Head of caudate nucleus (tissue), 42 donors: ENCODE measurements around the gene FAM3A.

Source experiments
- DNase-seq, 42 donors: peaks; one replicate each; pipeline versions ENCODE4 v3.0.0 to v3.0.0-alpha.2; 2020 to 2021; ENCODE audit warnings: mixed read lengths in 7 of 42
- intact Hi-C: fragments of 100-400 bp; cut with DNase I; formaldehyde crosslinking; loops from one replicate; pipeline ENCODE4 v1.15.0; 2022

FAM3A gene

DNA sequence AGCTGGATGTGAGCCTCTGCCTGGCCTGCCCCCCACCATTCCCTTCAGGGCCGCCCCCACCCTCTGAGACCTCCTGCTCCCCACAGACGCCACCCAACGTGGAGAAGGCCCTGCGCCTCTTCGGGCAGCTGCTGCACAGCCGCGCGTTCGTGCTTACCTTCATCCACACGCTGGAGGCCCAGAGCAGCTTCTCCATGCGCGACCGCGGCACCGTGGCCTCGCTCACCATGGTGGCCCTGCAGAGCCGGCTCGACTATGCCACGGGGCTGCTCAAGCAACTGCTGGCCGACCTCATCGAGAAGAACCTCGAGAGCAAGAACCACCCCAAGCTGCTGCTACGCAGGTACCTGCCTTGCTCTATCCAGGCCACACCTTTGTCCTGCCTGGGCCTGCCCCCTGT is 47.8 kb downstream of the FAM3A start:
- intact Hi-C loops, result no loop called here
- DNase-seq, result no peak

DNA sequence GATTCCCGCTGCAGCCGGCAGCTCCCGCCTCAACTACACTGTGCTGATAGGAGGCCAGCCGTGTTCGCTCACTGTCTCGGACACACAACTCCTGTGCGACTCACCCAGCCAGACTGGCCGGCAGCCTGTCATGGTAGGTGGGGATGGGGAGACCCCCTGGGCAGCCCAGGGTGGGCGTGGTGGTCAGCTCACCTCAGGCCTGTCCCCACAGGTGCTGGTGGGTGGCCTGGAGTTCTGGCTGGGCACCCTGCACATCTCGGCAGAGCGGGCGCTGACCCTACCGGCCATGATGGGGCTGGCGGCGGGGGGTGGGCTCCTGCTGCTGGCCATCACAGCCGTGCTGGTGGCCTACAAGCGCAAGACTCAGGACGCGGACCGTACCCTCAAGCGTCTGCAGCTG is 48.5 kb downstream of the FAM3A start:
- DNase-seq, result no peak
- intact Hi-C loops, result no loop called here

DNA sequence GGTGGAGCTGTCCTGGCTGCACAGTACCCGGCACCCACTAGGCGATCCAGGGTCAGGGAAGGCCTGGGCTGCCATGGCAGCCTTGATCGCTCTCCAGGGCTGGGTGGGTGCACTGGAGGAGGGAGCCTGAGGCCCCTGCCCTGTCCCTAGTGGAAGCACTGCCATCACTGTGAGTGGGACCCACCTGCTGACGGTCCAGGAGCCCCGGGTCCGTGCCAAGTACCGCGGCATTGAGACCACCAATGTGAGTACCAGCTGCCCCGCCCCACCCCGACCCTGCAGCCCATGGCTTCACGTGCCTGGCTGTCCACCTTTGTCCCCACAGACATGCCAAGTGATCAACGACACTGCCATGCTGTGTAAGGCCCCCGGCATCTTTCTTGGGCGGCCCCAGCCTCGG is 49.1 kb downstream of the FAM3A start:
- DNase-seq, result no peak
- intact Hi-C loops, result no loop called here

DNA sequence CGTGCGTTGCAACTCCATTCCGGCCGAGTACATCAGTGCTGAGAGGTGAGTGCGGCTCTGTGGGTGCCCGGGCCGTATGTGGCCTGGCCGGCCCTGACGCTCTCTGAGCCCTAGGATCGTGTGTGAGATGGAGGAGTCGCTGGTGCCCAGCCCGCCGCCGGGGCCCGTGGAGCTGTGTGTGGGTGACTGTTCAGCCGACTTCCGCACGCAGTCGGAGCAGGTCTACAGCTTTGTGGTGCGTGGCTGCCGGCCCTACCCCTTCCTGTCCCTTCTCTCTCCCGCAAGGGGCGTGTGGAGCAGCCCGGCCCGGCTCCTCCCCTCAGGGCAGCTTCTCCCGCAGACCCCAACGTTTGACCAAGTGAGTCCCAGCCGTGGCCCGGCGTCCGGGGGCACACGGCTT is 50.0 kb downstream of the FAM3A start:
- intact Hi-C loops, result no loop called here

DNA sequence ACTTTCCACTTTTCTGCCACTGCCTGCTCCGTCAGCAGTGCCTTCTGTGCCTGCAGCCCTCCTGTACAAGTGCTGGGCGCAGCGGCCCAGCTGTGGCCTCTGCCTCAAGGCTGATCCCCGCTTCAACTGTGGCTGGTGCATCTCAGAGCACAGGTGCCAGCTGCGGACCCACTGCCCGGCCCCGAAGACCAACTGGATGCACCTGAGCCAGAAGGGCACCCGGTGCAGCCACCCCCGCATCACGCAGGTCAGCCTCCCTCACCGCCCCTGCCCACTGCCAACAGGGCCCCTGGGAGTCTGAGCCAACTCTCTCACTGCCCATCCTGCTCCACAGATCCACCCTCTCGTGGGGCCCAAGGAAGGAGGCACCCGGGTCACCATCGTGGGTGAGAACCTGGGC is 50.4 kb downstream of the FAM3A start:
- DNase-seq, result no peak
- intact Hi-C loops, result no loop called here

More for the DNA sequence above, 50.0 kb downstream of the FAM3A start:
- DNase-seq, result no peak

DNA sequence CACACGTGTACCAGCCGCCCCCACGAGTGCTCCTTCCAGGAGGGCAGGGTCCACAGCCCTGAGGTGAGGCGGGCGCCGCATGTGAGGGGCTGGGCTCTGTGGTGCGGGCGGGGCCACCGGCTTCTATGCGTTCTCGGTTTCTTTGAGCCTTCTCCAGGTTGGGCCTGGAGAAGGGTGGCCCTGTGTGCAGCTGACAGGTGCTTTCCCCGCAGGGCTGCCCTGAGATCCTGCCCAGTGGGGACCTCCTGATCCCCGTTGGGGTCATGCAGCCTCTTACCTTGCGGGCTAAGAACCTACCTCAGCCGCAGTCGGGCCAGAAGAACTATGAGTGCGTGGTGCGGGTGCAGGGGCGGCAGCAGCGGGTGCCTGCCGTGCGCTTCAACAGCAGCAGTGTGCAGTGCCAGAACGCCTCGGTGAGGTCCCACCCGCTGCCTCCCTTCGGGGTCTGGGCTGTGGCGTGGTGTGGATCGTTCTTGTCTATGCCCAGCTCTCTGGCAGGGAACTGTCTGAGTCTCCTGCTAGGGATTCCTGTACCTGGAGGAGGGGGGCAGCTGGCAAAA is 51.1 kb downstream of the FAM3A start:
- peak in 1 of 42 donors; percentile 31 for DNase-seq
- intact Hi-C loops, result no loop called here

DNA sequence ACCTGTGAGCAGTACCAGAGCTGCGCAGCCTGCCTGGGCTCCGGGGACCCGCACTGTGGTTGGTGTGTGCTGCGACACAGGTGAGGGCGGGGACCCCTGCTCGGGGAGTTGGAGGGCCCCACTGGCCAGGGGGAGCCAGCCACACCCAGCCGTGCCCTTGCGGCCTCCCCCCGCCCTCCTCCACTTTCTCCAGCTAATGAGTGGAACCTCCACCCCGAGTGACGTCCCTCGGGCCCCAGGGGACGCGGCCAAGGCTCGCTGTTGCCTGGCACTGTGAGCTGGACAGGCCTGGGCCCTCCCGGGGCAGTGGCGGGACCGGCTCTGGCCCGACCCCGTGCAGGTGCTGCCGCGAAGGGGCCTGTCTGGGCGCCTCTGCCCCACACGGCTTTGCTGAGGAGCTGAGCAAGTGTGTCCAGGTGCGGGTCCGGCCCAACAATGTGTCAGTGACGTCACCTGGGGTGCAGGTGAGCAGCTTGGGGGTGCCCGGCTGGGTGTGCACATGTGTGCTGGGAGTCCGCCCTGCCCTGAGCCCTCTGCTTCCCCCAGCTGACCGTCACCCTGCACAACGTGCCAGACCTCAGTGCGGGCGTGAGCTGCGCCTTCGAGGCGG is 52.3 kb downstream of the FAM3A start:
- intact Hi-C loops, result no loop called here
- DNase-seq, result no peak

DNA sequence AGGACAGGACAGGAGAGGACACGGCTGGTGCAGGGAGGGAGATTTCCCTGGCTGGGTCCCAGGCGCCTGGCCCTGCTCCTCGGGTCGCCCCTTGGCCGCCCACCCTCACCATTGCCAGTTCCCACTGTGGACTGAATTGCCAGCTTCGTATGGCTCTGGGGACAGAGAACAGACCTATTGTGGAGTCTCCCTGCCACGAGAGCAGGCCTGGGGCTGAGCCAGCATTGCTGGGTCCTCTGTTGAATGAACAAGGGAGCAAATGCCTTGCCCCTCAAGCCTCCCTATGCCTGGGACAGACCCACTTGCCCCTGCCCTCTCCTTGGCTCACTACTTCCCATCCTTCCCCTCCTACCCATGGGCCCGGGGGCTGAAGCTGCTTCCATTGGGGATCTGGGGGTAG is 53.6 kb downstream of the FAM3A start:
- peak in 23 of 42 donors; percentile 35 to 74 (median 59) for DNase-seq

DNA sequence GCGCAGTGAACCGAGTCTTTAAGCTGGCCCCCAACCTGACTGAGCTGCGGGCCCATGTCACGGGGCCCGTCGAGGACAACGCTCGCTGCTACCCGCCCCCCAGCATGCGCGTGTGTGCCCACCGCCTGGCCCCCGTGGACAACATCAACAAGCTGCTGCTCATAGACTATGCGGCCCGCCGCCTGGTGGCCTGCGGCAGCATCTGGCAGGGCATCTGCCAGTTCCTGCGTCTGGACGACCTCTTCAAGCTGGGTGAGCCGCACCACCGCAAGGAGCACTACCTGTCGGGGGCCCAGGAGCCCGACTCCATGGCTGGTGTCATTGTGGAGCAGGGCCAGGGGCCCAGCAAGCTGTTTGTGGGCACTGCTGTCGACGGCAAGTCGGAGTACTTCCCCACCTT is 55.7 kb downstream of the FAM3A start:
- intact Hi-C loops, result no loop called here
- DNase-seq, result peak in 3 of 42 donors; percentile 19 to 53 (median 47)

More for the DNA sequence above, 53.6 kb downstream of the FAM3A start:
- intact Hi-C loops, result no loop called here

DNA sequence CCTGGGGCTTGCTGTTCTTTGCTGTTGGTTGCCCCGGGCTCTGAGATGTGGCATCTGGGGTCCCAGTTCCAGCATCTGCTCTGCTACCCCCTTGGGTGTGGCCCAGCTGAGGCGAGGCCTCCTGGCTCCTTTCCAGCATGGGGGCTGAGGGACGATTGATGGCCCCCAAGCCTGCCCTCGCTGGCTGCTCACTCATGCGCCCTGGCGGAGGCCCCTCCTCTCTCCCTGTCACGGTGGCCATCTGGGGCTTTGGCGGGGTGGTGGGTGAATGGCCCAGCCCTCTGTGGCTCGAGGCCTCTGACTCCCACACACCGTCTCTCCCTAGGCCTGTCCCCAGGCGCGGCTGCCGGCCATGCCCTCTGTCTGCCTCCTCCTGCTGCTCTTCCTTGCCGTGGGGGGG is 56.2 kb downstream of the FAM3A start:
- intact Hi-C loops, result no loop called here
- DNase-seq, result no peak

DNA sequence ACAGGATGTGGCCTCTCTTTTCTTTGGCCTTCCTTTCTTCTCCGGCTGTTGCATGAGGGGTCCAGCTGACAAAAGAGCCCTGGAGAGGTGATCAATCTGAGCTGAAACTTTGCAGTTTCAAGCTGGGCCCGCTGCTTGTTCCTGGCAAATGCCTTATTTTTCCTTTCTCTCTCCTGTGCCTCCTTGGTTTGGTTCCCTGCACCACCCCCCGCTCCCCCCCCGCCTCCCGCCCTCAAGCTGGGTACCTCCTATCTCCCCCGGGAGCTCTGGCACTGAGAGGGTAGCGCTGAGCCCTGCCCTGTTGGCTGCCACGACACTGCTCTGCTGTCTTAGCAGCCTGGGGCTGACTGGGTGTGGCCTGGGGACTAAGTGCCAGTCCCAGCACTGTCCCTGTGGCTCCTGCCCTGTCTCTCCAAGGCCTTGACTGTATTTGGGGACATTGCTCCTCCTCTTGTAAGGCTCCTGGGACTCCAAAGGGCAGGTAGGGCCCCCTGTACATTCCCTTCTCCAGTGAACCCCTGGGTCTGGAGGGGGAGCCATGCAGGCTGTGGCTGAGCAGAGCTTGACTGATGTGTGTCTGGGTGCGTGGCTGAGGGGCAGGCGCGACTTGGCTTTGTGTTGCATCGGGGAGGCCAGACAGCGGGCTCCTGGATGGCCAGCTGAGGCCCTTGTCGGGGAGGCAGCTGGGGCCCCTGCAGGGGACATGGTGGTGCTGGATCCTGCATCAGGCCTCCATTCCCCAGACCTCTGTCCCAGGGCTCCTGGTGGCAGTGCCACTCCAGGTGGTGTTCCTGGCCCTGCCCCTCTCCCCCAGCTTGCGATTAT is 56.9 kb downstream of the FAM3A start:
- intact Hi-C loops, result no loop called here
- DNase-seq, result peak in 13 of 42 donors; percentile 16 to 51 (median 35)

DNA sequence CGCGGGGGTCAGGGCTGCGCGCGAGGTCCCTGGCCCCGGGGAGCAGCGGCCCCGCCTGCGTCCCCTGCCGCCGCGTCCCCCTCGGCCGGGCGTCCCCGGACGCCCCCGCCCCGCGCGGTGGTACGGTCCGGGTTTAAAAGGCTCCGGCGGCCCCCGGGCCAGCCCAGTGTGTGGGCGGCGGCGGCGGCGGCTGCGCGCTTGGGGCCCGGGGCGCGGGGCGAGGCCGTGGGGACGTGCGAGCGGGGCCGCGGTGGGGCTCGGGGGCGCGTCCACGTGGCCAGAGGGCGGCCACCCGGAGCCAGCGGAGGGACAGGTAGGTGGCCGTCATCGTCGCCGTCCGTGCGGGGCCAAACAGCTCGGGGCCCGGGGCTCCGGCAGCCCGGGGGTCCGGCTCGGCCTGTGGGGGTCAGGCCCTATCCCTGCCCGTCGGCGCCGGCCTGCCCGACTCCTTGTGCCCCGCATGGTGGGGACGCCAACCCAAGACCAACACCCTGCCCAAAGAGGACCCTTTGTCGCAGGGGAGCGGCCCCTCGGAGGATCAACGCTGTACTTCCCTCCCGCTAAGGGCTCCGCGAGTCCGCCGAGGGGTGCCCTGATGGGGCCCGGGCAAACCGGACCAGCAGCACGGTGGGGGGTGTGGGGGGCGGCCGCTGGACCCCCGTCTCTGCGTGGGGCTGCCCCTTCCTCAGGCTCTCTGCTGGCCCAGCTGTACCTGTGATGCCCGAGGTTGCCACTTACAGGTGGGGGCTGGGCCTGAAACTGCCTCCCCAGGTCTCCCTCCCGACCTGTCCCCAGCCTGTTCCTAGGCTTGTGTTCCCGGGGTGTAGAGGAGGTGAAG is 57.7 kb downstream of the FAM3A start, which contains the start of gene PLXNA3:
PLXNA3 (plus strand) TSS at position 166 of the 838 bp plus-strand sequence. CDS start 1,903 bp downstream, outside the sequence.
- DNase-seq, result peak in 32 of 42 donors; percentile 40 to 79 (median 61)
- intact Hi-C loops, result no loop called here

DNA sequence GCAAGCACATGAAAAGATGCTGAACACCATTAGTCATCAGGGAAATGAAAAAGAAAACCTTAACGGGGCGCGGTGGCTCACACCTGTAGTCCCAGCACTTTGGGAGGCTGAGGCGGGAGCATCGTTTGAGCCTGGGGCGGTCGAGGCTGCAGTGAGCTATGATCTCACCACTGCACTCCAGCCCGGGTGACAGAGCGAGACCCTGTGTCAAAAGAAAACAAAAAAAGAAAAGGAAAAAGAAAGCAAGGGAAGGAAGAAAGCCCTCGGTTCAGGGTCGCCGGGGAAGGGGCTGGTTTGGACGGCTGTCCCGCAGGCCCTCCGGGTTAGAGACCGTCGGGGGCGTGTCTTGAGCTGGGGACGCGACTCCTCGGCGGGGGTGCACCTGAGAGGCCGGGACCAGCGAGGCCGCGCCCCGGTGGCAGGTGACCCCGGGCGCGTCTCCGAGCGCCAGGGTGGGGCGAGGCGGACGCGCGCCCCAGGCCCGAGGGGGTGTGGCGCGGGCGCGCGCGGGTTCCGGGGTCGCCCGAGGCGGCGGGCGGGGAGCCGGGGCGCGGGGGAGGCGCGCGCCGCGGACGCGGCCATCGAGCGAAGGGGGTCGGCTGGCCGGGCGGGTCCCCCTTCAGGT is 58.4 kb downstream of the FAM3A start:
- peak in 20 of 42 donors; percentile 18 to 57 (median 40) for DNase-seq
- intact Hi-C loops, result no loop called here
